AG20443 (cell line): Measurements from ENCODE around the gene AP4M1.
"Not testable (repeated sequence)": the region's sequence is repeated elsewhere in the genome, so short reads cannot be mapped to it uniquely, and the experiment has no call there.

ENCODE experiments used
- DNase-seq: peaks from one replicate; pipeline ENCODE4 v3.0.0; 2012; ENCODE audit warnings: low spot score, mixed read lengths

AP4M1 gene

GRCh38 chr7:100107890-100108289 is 6.4 kb downstream of the AP4M1 start:
- DNase-seq: no peak

- no peak for DNase-seq
Observed at GRCh38 chr7:100109521-100110163, 8.2 kb downstream of the AP4M1 start.

- DNase-seq: no peak
Observed at GRCh38 chr7:100111156-100111555, 9.7 kb downstream of the AP4M1 start.

GRCh38 chr7:100111914-100112313 is 10.5 kb downstream of the AP4M1 start:
- no peak for DNase-seq

- no peak for DNase-seq
Observed at GRCh38 chr7:100115026-100115425, 13.6 kb downstream of the AP4M1 start.

GRCh38 chr7:100118388-100119071 is 17.1 kb downstream of the AP4M1 start:
- no peak for DNase-seq

GRCh38 chr7:100119072-100119969 is 17.9 kb downstream of the AP4M1 start, which contains the start of the genes CNPY4 and TAF6:
CNPY4 (plus strand) TSS chr7:100119634; CDS start chr7:100119745, 111 bp downstream.
TAF6 (minus strand) TSS chr7:100119358; CDS start chr7:100114209, 5,149 bp downstream.
- peak; percentile 100 for DNase-seq

GRCh38 chr7:100119970-100120732 is 18.7 kb downstream of the AP4M1 start:
- peak; percentile 82 for DNase-seq

GRCh38 chr7:100120733-100121036 is 19.2 kb downstream of the AP4M1 start:
- DNase-seq: no peak

GRCh38 chr7:100122067-100122466 is 20.6 kb downstream of the AP4M1 start:
- no peak for DNase-seq

GRCh38 chr7:100122568-100122967 is 21.1 kb downstream of the AP4M1 start:
- no peak for DNase-seq

- DNase-seq: no peak
Observed at GRCh38 chr7:100124301-100125230, 23.1 kb downstream of the AP4M1 start.

GRCh38 chr7:100126239-100126930 is 24.9 kb downstream of the AP4M1 start:
- no peak for DNase-seq

GRCh38 chr7:100126931-100127865 is 25.8 kb downstream of the AP4M1 start, which contains the start of gene MBLAC1:
MBLAC1 (plus strand) TSS chr7:100126967; CDS start chr7:100127396, 429 bp downstream.
- DNase-seq: peak; percentile 95

- DNase-seq: no peak
Observed at GRCh38 chr7:100127866-100128636, 26.6 kb downstream of the AP4M1 start.

- DNase-seq: no peak
Observed at GRCh38 chr7:100128637-100128963, 27.2 kb downstream of the AP4M1 start.

- not testable (repeated sequence) for DNase-seq
Observed at GRCh38 chr7:100130220-100130607, 28.8 kb downstream of the AP4M1 start.
